ENCODE results near the gene FOXI2.

Gene FOXI2

DNA sequence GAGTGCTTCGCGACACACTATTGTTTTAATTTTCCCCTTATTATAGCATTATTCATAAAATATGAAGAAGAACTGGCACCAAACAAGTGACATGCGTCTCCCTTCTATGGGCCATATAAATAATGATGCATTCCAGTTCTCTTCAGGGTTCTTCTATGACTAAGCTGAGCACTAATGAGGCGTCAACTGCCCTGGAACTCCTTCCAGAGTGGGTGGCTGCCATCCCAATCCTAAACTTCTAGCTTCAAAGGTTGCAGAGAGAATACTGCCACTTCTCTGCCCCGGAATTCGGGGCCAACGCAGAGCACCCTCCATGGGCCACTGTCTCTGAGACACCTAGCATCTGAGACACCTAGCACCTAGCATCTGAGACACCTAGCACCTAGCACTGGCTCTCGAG lies 37.7 kb upstream of the FOXI2 start:
- in situ Hi-C loops (cut with MboI; ENCODE audit: low sequenced_read_pairs, unreplicated experiment): no loop called here
- DNase-seq (ENCODE audit: low spot score): no peak
- no peak for TF ChIP-seq CTCF (IDR thresholded peaks at IDR 0.05; ENCODE audit: borderline replicate concordance, control extremely low read depth, extremely low read depth, insufficient read depth, missing control alignments)

GRCh38 chr10:127702271-127702670 lies 34.7 kb upstream of the FOXI2 start:
- no peak for DNase-seq (ENCODE audit: low spot score)
- in situ Hi-C loops (cut with MboI; ENCODE audit: low sequenced_read_pairs, unreplicated experiment): no loop called here
- TF ChIP-seq CTCF (IDR thresholded peaks at IDR 0.05; ENCODE audit: borderline replicate concordance, control extremely low read depth, extremely low read depth, insufficient read depth, missing control alignments): no peak

- in situ Hi-C loops (cut with MboI; ENCODE audit: low sequenced_read_pairs, unreplicated experiment): no loop called here
- DNase-seq (ENCODE audit: low spot score): no peak
- TF ChIP-seq CTCF (IDR thresholded peaks at IDR 0.05; ENCODE audit: borderline replicate concordance, control extremely low read depth, extremely low read depth, insufficient read depth, missing control alignments): no peak
Observed at GRCh38 chr10:127715249-127715648, 21.7 kb upstream of the FOXI2 start.

GRCh38 chr10:127715782-127716378 lies 21.1 kb upstream of the FOXI2 start:
- DNase-seq (ENCODE audit: low spot score): peak; percentile 26
- peak; percentile 11 for TF ChIP-seq CTCF (IDR thresholded peaks at IDR 0.05; ENCODE audit: borderline replicate concordance, control extremely low read depth, extremely low read depth, insufficient read depth, missing control alignments)
- in situ Hi-C loops (cut with MboI; ENCODE audit: low sequenced_read_pairs, unreplicated experiment): no loop called here

DNA sequence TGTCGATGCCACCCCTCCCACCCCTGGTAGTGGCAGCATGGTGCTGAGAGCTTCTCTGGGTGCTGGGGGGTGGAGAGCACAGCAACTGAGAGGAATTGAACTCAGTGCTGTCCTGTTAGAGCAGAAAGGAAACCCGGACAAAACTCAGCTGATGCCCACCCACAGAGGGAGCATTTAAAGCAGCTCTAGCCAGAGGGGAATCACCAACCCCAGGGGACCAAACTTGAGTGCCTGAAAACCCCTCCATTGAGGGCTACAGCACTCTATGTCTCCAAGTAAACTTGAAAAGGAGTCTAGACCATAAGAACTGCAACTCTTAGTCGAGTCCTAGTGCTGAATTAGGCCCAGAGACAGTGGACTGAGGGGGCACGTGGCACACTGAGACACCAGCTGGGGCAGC lies 16.8 kb upstream of the FOXI2 start:
- in situ Hi-C loops (cut with MboI; ENCODE audit: low sequenced_read_pairs, unreplicated experiment): no loop called here
- TF ChIP-seq CTCF (IDR thresholded peaks at IDR 0.05; ENCODE audit: borderline replicate concordance, control extremely low read depth, extremely low read depth, insufficient read depth, missing control alignments): no peak
- no peak for DNase-seq (ENCODE audit: low spot score)

DNA sequence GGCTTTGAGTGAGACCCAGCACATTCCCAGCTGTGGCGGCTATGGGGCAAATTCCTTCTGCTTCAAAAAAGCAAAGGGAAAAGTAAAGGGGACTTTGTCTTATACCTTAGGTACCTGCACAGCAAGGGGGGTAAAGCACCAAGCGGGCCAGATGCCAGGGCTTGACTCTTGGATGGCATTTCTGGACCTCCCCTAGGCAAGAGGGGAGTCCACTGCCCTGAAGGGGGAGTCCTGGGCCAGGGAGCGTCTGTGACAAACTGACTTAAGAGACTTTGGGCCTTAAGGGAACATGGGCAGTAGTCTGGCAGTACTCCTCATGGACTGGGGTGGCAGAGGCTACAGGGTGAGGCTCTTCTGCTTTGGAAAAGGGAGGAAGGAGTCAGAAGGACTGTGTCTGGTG lies 16.1 kb upstream of the FOXI2 start:
- in situ Hi-C loops (cut with MboI; ENCODE audit: low sequenced_read_pairs, unreplicated experiment): no loop called here
- DNase-seq (ENCODE audit: low spot score): no peak
- no peak for TF ChIP-seq CTCF (IDR thresholded peaks at IDR 0.05; ENCODE audit: borderline replicate concordance, control extremely low read depth, extremely low read depth, insufficient read depth, missing control alignments)
